GM10847 (cell line): Measurements from ENCODE around the gene DLX2.

Experiments
- POLR2A ChIP-seq: IDR thresholded peaks from 2 replicates; pipeline ENCODE4 v1.6.1; 2011; ENCODE audit not compliant: insufficient read length; ENCODE audit errors: extremely low read depth

Gene DLX2

GRCh38 chr2:172082105-172082943 lies 20.4 kb downstream of the DLX2 start:
- TF ChIP-seq POLR2A: no peak

- no peak for TF ChIP-seq POLR2A
Measured at GRCh38 chr2:172081221-172082022, 21.3 kb downstream of the DLX2 start.

DNA sequence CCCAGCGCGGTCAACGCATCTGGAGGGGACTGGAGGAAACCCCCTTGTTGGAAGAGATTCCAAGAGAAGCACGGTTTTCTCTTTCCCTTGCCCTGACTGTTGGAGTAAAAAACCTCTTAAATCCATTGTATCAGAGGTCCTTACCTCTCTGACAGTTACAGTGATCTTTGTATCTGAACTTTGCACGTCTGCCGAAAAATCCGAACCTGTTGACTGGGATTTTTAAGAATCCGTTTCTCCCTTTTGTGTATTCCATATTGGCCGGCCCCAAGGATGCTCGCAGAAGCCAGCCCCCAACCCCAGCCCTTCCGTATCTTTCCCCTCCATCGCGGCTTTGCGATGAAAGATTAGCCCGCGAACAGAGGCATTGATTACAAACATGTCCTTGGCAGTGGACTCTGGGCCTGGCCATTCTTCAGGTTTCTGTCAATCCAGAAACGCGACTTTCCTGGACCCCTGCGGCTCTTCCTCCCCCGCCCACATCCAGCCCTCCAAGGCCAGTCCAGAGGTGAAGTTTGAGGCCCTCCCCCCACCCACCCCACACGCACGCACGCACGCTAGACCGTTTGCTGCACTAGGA lies 22.0 kb downstream of the DLX2 start:
- no peak for TF ChIP-seq POLR2A

DNA sequence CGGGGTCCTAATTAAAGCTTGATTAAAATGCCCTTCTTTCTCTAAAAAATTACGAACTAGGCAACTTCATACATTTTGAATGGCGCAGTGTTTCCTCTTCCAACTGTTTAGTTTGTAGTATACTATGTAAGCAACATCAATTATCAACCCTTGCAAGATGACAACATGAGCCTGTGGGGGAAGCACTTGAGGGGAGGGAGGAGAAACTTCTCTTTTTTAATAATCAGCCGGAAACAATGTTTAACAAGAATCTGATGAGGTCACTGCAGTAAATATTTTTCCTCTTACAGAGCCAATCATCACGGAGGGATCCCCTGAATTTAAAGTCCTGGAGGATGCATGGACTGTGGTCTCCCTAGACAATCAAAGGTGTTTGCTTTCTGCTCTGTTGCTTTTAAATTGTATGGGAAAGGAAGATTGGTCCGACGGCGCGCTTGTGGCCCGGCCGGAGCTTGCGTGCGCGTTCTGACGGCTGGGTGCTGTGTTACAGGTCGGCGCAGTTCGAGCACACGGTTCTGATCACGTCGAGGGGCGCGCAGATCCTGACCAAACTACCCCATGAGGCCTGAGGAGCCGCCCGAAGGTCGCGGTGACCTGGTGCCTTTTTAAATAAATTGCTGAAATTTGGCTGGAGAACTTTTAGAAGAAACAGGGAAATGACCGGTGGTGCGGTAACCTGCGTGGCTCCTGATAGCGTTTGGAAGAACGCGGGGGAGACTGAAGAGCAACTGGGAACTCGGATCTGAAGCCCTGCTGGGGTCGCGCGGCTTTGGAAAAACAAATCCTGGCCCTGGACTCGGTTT lies 22.7 kb downstream of the DLX2 start:
- TF ChIP-seq POLR2A: no peak

- TF ChIP-seq POLR2A: no peak
Measured at GRCh38 chr2:172079416-172079815, 23.3 kb downstream of the DLX2 start.

- TF ChIP-seq POLR2A: no peak
Measured at GRCh38 chr2:172074254-172074653, 28.4 kb downstream of the DLX2 start.

GRCh38 chr2:172073518-172073917 lies 29.2 kb downstream of the DLX2 start:
- no peak for TF ChIP-seq POLR2A

- no peak for TF ChIP-seq POLR2A
Measured at GRCh38 chr2:172072706-172073105, 30.0 kb downstream of the DLX2 start.

GRCh38 chr2:172072303-172072702 lies 30.4 kb downstream of the DLX2 start:
- TF ChIP-seq POLR2A: no peak

GRCh38 chr2:172070936-172071335 lies 31.8 kb downstream of the DLX2 start:
- TF ChIP-seq POLR2A: no peak

DNA sequence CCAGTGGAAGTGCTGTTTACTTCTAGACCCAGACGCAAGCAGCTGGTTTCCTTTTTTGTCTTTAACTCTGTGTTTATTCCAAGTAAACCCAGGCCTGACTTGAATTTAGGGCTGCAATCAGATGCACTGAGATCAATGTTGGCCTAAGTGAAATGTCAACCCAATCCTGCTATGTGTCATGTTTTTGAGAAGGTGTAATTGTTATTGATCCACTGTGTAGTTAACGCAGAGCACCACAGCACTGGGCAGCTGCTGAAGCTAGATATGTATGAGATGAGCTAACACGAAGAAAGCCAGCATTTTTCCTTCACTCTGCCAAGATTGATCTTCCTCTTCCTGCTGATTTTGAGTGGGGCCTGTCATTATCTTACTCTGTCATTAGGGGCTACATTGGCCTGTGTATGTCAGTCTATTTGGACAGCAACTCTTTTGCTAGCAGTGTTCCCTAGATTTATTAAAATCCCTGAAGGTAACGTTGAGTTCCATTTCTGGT lies 36.3 kb downstream of the DLX2 start:
- TF ChIP-seq POLR2A: no peak

DNA sequence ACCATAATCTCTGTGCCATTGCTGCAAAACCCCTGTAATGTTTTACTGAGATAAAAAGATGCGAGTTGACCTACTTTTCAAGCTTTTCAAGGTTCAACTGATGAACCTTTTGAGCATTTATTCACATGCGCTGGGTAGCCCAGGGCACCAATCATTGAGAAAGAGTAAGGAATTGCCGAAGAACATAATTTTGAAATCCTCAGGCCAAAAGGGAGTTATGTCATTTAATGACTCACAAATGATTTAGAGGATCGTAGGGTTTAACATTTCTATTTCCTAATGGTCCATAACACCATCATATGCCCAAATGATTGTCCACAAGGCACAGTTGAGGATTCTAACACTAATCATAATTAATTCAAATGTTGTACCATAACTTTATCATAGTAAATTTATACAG lies 37.6 kb downstream of the DLX2 start:
- no peak for TF ChIP-seq POLR2A

- no peak for TF ChIP-seq POLR2A
Measured at GRCh38 chr2:172063446-172063845, 39.3 kb downstream of the DLX2 start.

DNA sequence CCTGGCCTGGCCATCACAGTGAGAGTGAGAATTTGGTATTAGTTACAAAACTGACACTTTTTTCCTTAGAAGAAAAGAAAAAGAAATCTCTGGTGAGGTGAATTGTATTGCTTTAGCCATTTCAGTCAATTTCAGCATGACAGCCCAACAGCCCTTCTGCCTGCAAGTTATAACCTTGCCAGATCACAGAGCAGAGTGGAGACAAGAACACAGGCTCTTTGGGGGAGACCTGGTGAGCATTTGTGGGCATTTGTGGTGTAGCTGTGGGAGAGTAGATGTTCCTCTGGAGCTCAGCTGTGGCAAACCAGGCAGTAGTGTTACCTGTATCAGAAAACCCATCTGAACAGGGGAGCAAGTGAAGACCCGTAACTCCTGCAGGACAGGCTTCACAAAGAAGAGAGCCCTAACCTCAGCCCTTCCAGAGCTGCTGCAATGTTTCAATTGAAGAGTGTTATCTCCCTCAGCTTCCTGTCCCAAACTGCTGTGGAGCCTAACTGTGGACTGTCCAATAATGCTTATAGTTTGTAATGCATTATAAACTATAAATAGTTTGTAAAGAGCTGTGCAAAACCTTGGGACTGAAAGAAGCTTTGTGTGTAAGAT lies 40.2 kb downstream of the DLX2 start:
- no peak for TF ChIP-seq POLR2A

DNA sequence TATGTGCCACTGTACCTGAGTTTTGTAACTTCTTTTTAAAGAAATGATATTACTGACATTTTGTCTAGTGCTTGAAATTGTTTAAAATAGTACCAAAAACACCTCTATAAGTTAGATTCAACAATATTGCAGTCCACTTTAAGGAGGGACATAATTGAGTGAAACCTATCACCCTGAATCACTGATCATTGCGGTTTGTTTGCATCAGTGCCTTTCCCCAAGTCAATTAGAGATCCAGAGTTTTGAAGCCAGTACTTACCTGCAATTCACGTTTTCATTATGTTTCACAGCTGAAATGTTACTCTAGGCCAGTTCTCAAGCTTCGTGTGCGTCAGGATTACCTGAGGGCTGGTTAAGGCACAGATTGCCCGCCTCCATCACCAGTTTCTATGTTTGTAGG lies 44.0 kb downstream of the DLX2 start:
- no peak for TF ChIP-seq POLR2A
